KBM-7 (cell line): Measurements from ENCODE around the gene ADM5.

Experiments used
- DNase-seq: peaks from one replicate; pipeline ENCODE4 v3.0.0-alpha.2; 2015
- in situ Hi-C: fragments of 300-500 bp; cut with MboI; formaldehyde crosslinking; loops from 2 replicates; pipeline ENCODE4 v1.14.3; 2020; ENCODE audit warnings: low sequenced_read_pairs, low pct_unique_long_range_greater_than_20kb, mixed read lengths

ADM5 gene, protein sequence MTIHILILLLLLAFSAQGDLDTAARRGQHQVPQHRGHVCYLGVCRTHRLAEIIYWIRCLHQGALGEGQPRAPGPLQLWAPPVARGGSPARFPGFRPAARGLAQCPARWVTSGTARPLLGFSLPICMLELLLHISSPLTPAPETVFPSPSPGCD

GRCh38 chr19:49689133-49690078 lies at the start of gene ADM5:
Gene ADM5 (plus strand): TSS chr19:49689594. CDS start chr19:49689838, 244 bp downstream.
- in situ Hi-C loops, result no loop called here
- DNase-seq, result no peak

GRCh38 chr19:49640113-49640898 lies 49.1 kb upstream of the ADM5 start, which contains the start of gene RRAS:
Gene RRAS (minus strand): TSS chr19:49640143. CDS start chr19:49640098, 45 bp downstream.
- in situ Hi-C loops, result no loop called here

DNA sequence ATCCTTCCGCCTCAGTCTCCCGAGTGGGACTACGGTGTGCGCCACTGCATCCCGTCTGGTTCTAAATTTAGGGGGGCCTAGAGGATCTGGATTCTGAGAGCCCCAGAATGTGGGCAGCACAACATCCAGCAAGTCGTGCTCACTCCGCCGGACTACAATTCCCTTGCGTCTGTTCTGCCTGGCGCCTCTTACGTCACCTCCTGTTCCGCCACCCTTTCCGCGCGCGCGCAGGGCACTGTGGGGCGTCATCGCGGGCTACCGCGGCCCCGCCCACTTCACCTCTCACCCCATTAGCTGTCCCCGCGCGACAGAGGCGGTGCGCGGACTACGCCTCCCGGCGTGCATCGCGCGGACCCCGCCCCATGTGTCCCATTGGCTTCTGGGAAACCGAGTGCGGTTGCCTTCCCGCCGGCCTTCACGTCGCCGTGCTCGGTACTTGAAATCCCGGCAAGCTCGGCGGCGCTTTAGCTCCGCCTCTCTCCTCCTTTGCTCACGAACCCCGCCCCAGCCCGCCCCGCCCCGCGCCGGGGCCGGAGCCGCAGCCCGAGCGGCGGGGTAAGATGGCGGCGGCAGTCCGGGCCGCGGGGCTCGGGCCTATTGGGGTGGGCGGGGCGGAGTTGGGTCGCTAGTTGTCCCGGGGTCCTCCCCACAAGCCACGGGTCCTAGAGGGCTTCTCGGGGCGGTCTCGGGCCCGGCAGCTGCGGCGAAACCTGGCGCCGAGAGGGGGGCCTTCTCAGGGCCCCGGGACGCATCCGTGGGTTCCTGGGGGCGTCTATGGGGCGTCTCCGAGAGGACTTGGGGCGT lies 47.5 kb upstream of the ADM5 start, which contains the start of gene SCAF1:
SCAF1 (plus strand) TSS at position 522 of the 804 bp plus-strand sequence. CDS start 2,818 bp downstream, outside the sequence.
- peak; percentile 100 for DNase-seq

More at GRCh38 chr19:49640113-49640898, 49.1 kb upstream of the ADM5 start, which contains the start of gene RRAS:
- DNase-seq, result peak; percentile 100

GRCh38 chr19:49642492-49643035 lies 46.8 kb upstream of the ADM5 start:
- DNase-seq, result no peak

More for the DNA sequence above, 47.5 kb upstream of the ADM5 start, which contains the start of gene SCAF1:
- in situ Hi-C loops, result no loop called here

GRCh38 chr19:49643466-49643865 lies 45.9 kb upstream of the ADM5 start:
- no peak for DNase-seq
- in situ Hi-C loops, result no loop called here

More at GRCh38 chr19:49642492-49643035, 46.8 kb upstream of the ADM5 start:
- in situ Hi-C loops, result no loop called here

- DNase-seq, result no peak
- in situ Hi-C loops, result no loop called here
Measured at GRCh38 chr19:49645592-49645991, 43.8 kb upstream of the ADM5 start.

DNA sequence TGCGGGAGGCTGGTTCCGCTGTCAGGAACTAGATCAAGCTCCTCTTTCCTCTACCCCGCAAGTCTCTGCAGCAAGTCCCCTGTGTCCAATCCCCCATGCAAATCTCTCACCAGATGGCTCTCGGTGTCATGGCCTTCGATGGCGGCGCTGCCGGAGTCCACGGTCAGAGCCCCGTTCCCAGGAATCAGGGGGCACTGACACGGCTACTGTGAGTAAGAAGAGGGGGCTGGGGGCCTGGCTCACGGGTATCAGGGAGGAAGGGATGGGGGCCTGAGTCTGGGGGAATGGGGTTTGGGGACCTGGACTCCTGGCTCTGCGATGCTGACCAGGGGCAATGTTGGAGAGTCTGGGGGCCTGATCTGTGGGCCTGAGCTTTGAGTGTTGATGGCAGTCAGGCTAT lies 43.4 kb upstream of the ADM5 start:
- DNase-seq, result no peak
- in situ Hi-C loops, result no loop called here

DNA sequence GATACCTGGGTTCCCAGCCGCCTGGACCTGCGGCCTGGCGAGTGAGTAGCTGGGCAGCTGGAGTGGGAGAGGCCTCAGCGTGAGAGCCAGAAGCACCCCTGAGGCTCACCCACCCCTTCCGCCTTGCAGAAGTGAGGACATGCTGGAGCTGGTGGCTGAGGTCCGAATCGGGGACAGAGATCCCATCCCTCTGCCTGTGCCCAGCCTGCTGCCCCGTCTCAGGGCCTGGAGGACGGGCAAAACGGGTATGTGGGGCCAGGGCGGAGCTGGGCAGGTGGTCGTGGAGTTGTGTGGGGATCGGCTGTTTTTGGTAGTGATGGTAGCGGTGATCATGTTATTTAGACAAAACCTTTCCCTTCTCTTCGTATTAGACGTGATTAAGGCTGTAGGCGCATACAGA lies 42.8 kb upstream of the ADM5 start:
- in situ Hi-C loops, result no loop called here
- no peak for DNase-seq

DNA sequence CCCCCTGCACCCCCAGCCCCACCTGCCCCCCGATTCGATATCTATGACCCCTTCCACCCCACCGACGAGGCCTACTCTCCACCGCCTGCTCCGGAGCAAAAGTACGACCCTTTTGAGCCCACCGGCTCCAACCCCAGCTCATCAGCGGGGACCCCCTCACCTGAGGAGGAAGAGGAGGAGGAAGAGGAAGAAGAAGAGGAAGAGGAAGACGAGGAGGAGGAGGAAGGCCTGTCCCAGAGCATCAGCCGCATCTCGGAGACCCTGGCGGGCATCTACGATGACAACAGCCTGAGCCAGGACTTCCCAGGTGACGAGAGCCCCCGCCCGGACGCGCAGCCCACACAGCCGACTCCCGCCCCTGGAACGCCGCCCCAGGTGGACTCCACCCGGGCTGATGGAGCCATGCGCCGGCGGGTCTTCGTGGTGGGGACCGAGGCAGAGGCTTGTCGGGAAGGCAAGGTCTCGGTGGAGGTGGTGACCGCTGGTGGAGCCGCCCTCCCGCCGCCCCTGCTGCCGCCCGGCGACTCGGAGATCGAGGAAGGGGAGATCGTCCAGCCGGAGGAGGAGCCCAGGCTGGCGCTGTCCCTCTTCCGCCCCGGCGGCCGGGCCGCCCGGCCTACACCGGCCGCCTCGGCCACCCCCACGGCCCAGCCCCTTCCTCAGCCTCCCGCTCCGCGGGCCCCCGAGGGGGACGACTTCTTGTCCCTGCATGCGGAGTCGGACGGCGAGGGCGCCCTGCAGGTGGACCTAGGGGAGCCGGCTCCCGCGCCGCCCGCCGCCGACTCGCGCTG lies 38.2 kb upstream of the ADM5 start:
- in situ Hi-C loops, result no loop called here

GRCh38 chr19:49651820-49652550 lies 37.4 kb upstream of the ADM5 start:
- DNase-seq, result no peak
- in situ Hi-C loops, result no loop called here

More for the DNA sequence above, 38.2 kb upstream of the ADM5 start:
- no peak for DNase-seq

DNA sequence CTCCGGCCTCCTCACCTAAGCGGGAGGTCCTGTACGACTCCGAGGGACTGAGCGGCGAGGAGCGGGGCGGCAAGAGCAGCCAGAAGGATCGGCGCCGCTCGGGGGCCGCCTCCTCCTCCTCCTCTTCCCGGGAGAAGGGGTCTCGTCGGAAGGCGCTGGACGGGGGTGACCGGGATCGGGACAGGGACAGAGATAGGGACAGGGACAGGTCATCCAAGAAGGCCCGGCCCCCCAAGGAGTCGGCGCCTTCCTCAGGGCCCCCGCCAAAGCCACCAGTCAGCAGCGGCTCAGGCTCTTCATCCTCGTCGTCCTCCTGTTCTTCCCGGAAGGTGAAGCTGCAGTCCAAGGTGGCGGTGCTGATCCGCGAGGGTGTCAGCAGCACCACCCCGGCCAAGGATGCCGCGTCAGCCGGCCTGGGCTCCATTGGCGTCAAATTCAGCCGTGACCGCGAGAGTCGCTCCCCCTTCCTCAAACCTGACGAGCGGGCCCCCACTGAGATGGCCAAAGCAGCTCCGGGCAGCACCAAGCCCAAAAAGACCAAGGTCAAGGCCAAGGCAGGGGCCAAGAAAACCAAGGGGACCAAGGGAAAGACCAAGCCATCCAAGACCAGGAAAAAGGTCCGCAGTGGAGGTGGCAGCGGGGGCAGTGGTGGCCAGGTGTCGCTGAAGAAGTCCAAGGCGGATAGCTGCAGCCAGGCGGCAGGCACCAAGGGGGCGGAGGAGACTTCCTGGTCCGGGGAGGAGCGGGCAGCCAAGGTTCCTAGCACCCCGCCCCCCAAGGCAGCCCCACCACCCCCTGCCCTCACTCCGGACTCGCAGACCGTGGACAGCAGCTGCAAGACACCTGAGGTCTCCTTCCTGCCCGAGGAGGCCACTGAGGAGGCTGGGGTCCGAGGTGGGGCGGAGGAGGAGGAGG lies 36.6 kb upstream of the ADM5 start:
- DNase-seq, result no peak
- in situ Hi-C loops, result no loop called here

GRCh38 chr19:49653466-49653806 lies 36.0 kb upstream of the ADM5 start:
- in situ Hi-C loops, result no loop called here
- DNase-seq, result no peak

GRCh38 chr19:49654581-49654980 lies 34.8 kb upstream of the ADM5 start:
- no peak for DNase-seq
- in situ Hi-C loops, result no loop called here

GRCh38 chr19:49655570-49656455 lies 33.6 kb upstream of the ADM5 start:
- in situ Hi-C loops, result no loop called here
- no peak for DNase-seq

GRCh38 chr19:49656456-49657109 lies 32.8 kb upstream of the ADM5 start:
- in situ Hi-C loops, result no loop called here
- DNase-seq, result no peak
